Left lung (tissue), 10 donors: ENCODE results near the gene NELFA. TPM values are rescaled to one million over a fixed set of nuclear protein-coding genes. Genes with fewer than 3 reads are reported as not detected.

ENCODE experiments used
- ATAC-seq: fragments of 200-7000 bp; cut with Tn5 transposase; one replicate; pipeline ENCODE4 v1.9.1; 2020; ENCODE audit warnings: moderate library complexity
- DNase-seq, 4 donors: peaks; one replicate each; pipeline ENCODE4 v3.0.0-alpha.2; 2013 to 2020
- H3K27ac ChIP-seq, 2 donors: fragments of 200-600 bp; sonication (generic) in 1 of 2; one replicate each; pipeline versions ENCODE4 v1.5.0 to v1.8.0; 2020 to 2021
- H3K27me3 ChIP-seq, 2 donors: fragments of 200-600 bp; sonication (generic) in 1 of 2; one replicate each; pipeline versions ENCODE4 v1.5.0 to v1.8.0; 2020 to 2021
- H3K36me3 ChIP-seq, 2 donors: fragments of 200-600 bp; sonication (generic) in 1 of 2; one replicate each; pipeline versions ENCODE4 v1.5.0 to v1.8.0; 2020 to 2021
- H3K4me1 ChIP-seq, 2 donors: fragments of 200-600 bp; one replicate each; pipeline ENCODE4 v1.8.0; 2021
- H3K4me3 ChIP-seq, 2 donors: fragments of 200-600 bp; sonication (generic) in 1 of 2; one replicate each; pipeline versions ENCODE4 v1.5.0 to v1.8.0; 2020 to 2021; ENCODE audit warnings: mild to moderate bottlenecking in 1 of 2
- H3K9me3 ChIP-seq, 2 donors: fragments of 200-600 bp; sonication (generic) in 1 of 2; one replicate each; pipeline versions ENCODE4 v1.5.0 to v1.8.0; 2020 to 2021
- intact Hi-C, 2 donors: fragments of 100-400 bp; cut with DNase I; formaldehyde crosslinking; loops; one replicate each; pipeline versions ENCODE4 v1.11.2 to v1.14.2; 2022
- polyA plus RNA-seq, 6 donors: library from polyadenylated mRNA; unstranded; fragments of 120-200 nt; gene quantifications; one replicate each; pipeline ENCODE4 v1.2.1, GENCODE V29; 2013; ENCODE audit not compliant: insufficient read length in 6 of 6
- total RNA-seq, 2 donors: library from RNA; stranded (reverse); fragmentation: NEBNext Ultra II Directional; extraction: Animal tissue kit (Norgen Biotek cat#: 25700); gene quantifications; one replicate each; pipeline ENCODE4 v1.2.1, GENCODE V29; 2021
- TF ChIP-seq, protein P1 (sequence below), 2 donors: fragments of 200-600 bp; sonication (generic) in 1 of 2; IDR thresholded peaks; one replicate each; pipeline versions ENCODE4 v1.5.0 to v1.8.0; 2021; ENCODE audit warnings: antibody characterized with exemption in 2 of 2
- donor health status: DM: no; HTN: yes; CAD: no.
- donor health status: DM: no; HTN: no; CAD: no.

Gene NELFA
- total and polyA plus RNA-seq, 8 donors: 22.5 to 36.4 (median 30.7) TPM

DNA sequence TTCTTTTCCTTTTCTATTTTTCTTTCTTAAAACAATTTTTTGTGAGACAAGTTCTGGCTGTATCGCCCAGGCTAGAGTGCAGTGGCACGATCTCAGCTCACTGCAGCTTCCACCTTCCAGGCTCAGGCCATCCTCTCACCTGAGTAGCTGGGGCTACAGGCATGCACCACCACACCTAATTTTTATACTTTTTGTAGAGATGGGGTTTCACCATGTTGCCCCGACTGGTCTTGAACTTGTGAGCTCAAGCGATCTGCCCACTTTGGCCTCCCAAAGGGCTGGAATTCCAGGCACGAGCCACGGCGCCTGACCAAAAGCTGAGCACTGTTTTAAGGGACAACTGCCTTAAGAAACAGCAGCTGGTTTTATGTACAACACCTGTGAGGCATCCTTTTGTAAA lies 41.0 kb upstream of the NELFA start:
- Histone ChIP-seq H3K9me3 (no peaks in the 10 kb centered on the region), H3K4me3 (no peak overlapping the region), H3K27ac (no peak overlapping the region), H3K36me3 (no peaks in the 10 kb centered on the region), H3K27me3 (peaks cover 16 to 93% of the 10 kb centered on the region in 2 donors), H3K4me1 (no peaks in the 10 kb centered on the region)
- ATAC-seq (no peak), DNase-seq (peak in 1 of 4 donors; percentile 37)
- TF ChIP-seq, protein P1, sequence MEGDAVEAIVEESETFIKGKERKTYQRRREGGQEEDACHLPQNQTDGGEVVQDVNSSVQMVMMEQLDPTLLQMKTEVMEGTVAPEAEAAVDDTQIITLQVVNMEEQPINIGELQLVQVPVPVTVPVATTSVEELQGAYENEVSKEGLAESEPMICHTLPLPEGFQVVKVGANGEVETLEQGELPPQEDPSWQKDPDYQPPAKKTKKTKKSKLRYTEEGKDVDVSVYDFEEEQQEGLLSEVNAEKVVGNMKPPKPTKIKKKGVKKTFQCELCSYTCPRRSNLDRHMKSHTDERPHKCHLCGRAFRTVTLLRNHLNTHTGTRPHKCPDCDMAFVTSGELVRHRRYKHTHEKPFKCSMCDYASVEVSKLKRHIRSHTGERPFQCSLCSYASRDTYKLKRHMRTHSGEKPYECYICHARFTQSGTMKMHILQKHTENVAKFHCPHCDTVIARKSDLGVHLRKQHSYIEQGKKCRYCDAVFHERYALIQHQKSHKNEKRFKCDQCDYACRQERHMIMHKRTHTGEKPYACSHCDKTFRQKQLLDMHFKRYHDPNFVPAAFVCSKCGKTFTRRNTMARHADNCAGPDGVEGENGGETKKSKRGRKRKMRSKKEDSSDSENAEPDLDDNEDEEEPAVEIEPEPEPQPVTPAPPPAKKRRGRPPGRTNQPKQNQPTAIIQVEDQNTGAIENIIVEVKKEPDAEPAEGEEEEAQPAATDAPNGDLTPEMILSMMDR (IDR thresholded peaks at IDR 0.05): no peak
- intact Hi-C loops: no loop called here

DNA sequence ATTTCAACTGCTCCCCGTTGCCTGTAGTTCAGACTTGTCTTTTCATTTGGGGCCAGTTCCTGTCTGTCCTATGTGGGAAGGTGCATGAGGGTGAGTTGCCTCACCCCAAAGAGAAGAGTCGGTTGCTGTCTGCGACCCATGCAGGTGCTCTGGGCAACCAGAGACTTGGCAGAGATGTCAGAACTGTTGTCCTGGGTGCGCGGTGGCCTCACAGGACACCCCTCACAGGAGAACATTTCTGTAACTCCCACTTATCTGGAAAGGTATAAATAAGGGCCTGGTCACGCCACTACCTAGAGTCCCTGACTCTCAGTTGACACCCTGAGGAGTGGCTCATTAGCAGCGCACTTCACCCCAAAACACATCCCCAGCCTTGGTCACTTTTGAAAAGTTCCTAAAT lies 40.6 kb upstream of the NELFA start:
- no peaks in the 10 kb centered on the region for H3K4me1 ChIP-seq
- no peak for DNase-seq
- TF ChIP-seq, protein P1 (IDR thresholded peaks at IDR 0.05): no peak
- intact Hi-C loops: no loop called here
- H3K27ac ChIP-seq: no peak overlapping the region
- H3K27me3 ChIP-seq: peaks cover 16 to 93% of the 10 kb centered on the region in 2 donors
- H3K9me3 ChIP-seq: no peaks in the 10 kb centered on the region
- H3K36me3 ChIP-seq: no peaks in the 10 kb centered on the region
- H3K4me3 ChIP-seq: no peak overlapping the region
- ATAC-seq: no peak

DNA sequence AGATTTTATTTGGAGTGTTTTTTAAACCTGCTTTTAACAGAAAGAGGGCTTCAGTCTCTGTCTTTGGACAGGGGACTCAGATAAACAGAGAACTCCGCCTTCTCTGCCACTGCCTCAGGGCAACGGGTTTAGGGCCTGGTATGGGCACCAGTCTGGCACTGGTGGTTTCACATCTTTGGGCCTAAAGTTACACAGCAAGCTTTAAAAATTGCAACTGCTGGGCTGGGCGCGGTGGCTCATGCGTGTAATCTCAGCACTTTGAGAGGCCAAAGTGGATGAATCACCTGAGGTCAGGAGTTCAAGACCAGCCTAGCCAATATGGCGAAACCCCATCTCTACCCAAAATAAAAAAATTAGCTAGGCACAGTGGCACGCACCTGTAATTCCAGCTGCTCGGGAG lies 40.1 kb upstream of the NELFA start:
- Histone ChIP-seq H3K27me3 (peaks cover 16 to 93% of the 10 kb centered on the region in 2 donors), H3K36me3 (no peaks in the 10 kb centered on the region), H3K9me3 (no peaks in the 10 kb centered on the region), H3K4me1 (no peaks in the 10 kb centered on the region), H3K27ac (no peak overlapping the region), H3K4me3 (no peak overlapping the region)
- ATAC-seq: no peak
- DNase-seq: no peak
- TF ChIP-seq, protein P1 (IDR thresholded peaks at IDR 0.05): no peak
- intact Hi-C loops: no loop called here

- H3K4me3 ChIP-seq: no peak overlapping the region
- intact Hi-C loops: no loop called here
- H3K9me3 ChIP-seq: no peaks in the 10 kb centered on the region
- TF ChIP-seq, protein P1 (IDR thresholded peaks at IDR 0.05): no peak
- H3K4me1 ChIP-seq: peaks cover 0 to under 1% of the 10 kb centered on the region in 2 donors
- DNase-seq (peak in 1 of 4 donors; percentile 66), ATAC-seq (no peak)
- peaks cover 12 to 93% of the 10 kb centered on the region in 2 donors for H3K27me3 ChIP-seq
- no peaks in the 10 kb centered on the region for H3K36me3 ChIP-seq
- no peak overlapping the region for H3K27ac ChIP-seq
Measured at GRCh38 chr4:2047781-2048581, 39.2 kb upstream of the NELFA start.

DNA sequence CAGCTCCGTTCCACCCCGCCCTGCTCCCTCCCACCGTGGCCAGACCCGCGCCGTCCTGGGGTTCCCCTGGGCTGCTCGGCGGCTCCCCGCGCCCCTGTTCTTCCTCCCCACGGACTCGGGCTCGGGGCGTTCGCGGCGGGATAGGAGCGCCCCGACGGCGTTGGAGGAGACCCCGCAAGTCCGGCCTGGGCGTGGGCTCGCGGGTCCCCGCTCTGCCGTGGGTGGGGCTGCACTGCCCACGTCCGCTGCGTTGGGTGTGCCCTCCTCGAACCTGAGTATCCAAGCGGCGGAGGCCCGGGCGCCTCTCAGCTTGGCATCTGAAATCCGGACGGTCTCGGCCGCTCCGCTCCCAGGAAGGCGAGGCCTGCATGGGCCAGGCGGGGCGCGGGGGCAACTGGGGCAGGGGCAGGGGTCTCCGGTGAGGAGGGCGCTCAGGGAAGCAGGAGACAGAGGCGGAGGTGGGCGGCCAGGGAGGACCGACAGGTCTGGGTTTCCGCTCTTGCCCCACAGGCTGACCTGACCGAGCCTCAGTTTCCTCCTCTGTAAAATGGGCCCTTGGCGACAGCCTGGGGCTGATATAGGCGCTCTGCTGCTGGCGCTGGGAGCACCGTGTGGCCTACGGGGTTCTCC lies 38.4 kb upstream of the NELFA start:
- TF ChIP-seq, protein P1 (IDR thresholded peaks at IDR 0.05): no peak
- H3K9me3 ChIP-seq: no peaks in the 10 kb centered on the region
- ATAC-seq (no peak), DNase-seq (peak in 2 of 4 donors; percentile 25 to 79)
- no peaks in the 10 kb centered on the region for H3K36me3 ChIP-seq
- H3K4me3 ChIP-seq: no peak overlapping the region
- peaks cover 10 to 93% of the 10 kb centered on the region in 2 donors for H3K27me3 ChIP-seq
- intact Hi-C loops: no loop called here
- no peak overlapping the region for H3K27ac ChIP-seq
- H3K4me1 ChIP-seq: peaks cover 0 to 9% of the 10 kb centered on the region in 2 donors
